HG02870 (cell line): ENCODE measurements around the gene PRADC1.

Source experiments
- ATAC-seq: cut with Tn5 transposase; IDR thresholded peaks from one replicate; pipeline ENCODE4 v1.9.1; 2021; ENCODE audit warnings: mild to moderate bottlenecking, moderate library complexity; ENCODE audit not compliant: unreplicated experiment

PRADC1 gene

GRCh38 chr2:73238149-73238548, 5.1 kb upstream of the PRADC1 start:
- no peak for ATAC-seq

GRCh38 chr2:73237168-73237567, 4.1 kb upstream of the PRADC1 start:
- no peak for ATAC-seq

- no peak for ATAC-seq
These were observed 2.4 kb upstream of the PRADC1 start for GRCh38 chr2:73235315-73236028.

GRCh38 chr2:73233932-73234832, 1.1 kb upstream of the PRADC1 start, which contains the start of gene CCT7:
TSS of gene CCT7 (plus strand) at chr2:73234308. CDS start at chr2:73234379, 71 bp downstream.
- peak; percentile 48 for ATAC-seq

GRCh38 chr2:73232403-73233153, 461 bp downstream of the PRADC1 start:
- peak; percentile 7 for ATAC-seq

- ATAC-seq = no peak
These were observed 4.4 kb downstream of the PRADC1 start for GRCh38 chr2:73228631-73229030.

GRCh38 chr2:73227086-73227485, 6.0 kb downstream of the PRADC1 start:
- no peak for ATAC-seq

GRCh38 chr2:73225513-73226360, 7.3 kb downstream of the PRADC1 start:
- no peak for ATAC-seq

GRCh38 chr2:73223821-73224220, 9.2 kb downstream of the PRADC1 start:
- no peak for ATAC-seq

GRCh38 chr2:73218298-73218697, 14.7 kb downstream of the PRADC1 start:
- no peak for ATAC-seq

- no peak for ATAC-seq
These were observed 15.2 kb downstream of the PRADC1 start for GRCh38 chr2:73217826-73218225.

GRCh38 chr2:73217160-73217559, 15.9 kb downstream of the PRADC1 start:
- no peak for ATAC-seq

- ATAC-seq = no peak
These were observed 17.8 kb downstream of the PRADC1 start for GRCh38 chr2:73215254-73215653.

- peak; percentile 92 for ATAC-seq
These were observed 18.7 kb downstream of the PRADC1 start, which contains the start of gene SMYD5 for GRCh38 chr2:73214120-73215035. TSS of gene SMYD5 (plus strand) at chr2:73214245. CDS start at chr2:73214267, 22 bp downstream.

- peak; percentile 62 for ATAC-seq
These were observed 20.4 kb downstream of the PRADC1 start for GRCh38 chr2:73212448-73213176.

- no peak for ATAC-seq
These were observed 21.0 kb downstream of the PRADC1 start for GRCh38 chr2:73212098-73212447.

GRCh38 chr2:73210696-73211095, 22.3 kb downstream of the PRADC1 start:
- no peak for ATAC-seq

GRCh38 chr2:73210019-73210418, 23.0 kb downstream of the PRADC1 start:
- no peak for ATAC-seq

- no peak for ATAC-seq
These were observed 24.8 kb downstream of the PRADC1 start for GRCh38 chr2:73208258-73208657.
